Measurements from ENCODE around the gene RAB21.
"Not testable (repeated sequence)": the region's sequence is repeated elsewhere in the genome, so short reads cannot be mapped to it uniquely, and the experiment has no call there.

RAB21 gene

DNA sequence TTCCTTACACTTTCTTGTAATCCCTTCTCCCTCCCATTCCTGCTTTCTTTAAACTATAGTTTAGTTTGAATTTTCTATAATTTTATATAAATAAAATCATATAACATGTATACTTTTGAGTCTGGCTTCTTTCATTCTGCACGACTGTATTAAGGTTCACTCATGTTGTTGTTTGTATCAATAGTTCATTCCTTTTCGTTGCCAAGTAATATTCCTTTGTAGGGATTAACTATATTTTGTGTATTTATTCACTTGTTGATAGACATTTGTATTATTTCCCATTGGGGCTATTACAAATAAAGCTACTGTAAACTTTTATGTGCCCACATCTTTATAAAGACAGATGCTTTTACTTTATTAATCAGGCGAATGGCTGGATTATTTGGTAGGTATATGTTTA, 45.5 kb downstream of the RAB21 start:
- DNase-seq = no peak

DNA sequence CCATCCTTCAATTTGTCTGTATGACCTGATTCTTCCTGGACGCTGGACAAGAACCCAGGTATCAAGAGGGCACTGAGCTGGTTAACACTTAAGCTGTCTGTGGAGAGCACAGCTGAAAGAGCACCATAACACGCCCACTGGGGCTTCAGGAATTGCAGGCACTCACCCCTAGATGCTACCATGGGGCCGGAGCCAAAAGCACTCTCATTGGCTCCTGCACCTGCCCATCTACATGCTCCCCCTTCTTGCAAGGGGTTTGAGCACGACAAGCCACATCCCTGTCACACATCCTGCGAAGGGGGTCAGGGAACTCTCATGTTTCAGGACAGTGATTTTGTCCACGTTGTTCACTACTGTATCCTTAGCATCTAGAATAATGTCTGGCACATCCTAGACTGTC, 49.8 kb downstream of the RAB21 start:
- DNase-seq = no peak

DNA sequence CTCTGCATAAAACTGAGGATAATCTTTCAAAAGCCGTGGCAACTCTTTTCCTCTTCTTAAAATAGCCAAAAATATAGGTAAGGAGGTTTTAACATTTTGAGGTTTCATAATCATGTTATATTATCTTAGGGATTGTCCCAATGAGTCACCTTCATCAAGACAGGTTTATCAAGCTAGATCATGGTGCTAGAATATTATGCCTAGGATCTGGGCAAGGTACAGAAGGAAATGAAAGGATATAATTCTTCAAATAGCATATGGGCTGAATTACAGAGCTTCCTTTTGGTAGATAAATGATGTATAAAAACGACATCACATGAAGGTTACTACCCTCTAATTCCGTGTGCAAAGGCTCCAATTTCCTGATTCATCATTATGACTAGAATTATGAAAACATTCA, 56.3 kb downstream of the RAB21 start:
- no peak for DNase-seq

DNA sequence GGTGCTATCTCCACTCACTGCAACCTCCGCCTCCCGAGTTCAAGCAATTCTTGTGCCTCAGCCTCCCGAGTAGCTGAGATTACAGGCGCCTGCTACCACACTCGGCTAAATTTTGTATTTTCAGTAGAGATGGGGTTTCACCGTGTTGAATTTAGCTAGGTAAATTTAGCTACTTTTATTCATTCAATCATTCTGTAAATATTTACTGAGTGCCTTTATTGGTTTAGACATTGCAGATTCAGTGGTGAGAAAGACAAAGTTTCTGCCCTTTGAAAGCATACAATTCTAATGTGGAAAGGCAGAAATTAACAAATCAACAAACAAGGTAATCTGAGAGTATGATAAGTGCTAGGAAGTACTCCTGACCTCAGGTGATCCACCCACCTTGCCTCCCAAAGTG, 60.6 kb downstream of the RAB21 start:
- DNase-seq = not testable (repeated sequence)

DNA sequence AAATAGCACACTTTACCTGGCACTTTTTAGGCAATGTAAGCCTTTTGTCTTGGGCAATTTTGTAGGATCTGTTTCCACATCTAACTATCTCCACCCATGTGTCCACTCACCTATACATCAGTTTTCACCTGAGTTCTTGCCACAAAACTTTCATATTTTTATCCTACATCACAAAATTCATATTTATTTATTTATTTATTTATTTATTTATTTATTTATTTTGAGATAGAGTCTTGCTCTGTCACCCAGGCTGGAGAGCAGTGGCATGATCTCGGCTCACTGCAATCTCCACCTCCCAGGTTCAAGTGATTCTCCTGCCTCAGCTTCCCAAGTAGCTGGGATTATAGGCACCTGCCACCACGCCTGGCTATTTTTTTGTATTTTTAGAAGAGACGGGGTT, 67.4 kb downstream of the RAB21 start:
- not testable (repeated sequence) for DNase-seq

DNA sequence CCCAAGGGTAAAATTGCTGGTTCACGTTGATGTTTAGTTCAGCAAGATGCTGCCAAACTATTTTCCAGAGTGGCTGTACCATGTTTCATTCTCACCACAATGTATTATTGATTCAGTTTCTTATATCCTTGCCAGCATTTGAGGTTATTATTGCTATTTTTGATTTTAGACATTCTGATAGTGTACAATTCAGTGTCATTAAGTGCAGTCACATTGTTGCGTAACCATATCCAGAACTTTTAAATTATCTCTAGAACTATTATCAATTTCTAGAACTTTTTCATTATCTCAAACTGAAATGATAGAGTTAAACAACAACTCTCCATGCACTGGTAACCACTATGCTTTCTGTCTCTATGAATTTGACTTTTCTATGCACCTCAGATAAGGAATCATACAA, 74.2 kb downstream of the RAB21 start:
- DNase-seq = no peak

DNA sequence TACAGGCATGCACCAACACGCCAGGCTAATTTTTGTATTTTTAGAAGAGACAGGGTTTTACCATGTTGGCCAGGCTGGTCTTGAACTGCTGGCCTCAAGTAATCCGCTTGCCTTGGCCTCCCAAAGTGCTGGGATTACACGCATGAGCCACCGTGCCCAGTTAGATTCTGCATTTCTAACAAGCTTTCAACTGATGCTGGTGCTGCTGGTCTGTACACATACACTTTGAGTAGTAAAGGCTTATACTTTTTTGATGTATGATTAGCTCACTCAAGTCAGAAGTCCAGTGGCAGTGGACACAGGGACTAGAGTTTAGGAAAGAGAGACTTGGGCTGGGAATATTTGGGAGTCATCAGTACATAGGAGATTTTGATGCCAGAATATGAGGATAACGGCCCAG, 82.7 kb downstream of the RAB21 start:
- no peak for DNase-seq

DNA sequence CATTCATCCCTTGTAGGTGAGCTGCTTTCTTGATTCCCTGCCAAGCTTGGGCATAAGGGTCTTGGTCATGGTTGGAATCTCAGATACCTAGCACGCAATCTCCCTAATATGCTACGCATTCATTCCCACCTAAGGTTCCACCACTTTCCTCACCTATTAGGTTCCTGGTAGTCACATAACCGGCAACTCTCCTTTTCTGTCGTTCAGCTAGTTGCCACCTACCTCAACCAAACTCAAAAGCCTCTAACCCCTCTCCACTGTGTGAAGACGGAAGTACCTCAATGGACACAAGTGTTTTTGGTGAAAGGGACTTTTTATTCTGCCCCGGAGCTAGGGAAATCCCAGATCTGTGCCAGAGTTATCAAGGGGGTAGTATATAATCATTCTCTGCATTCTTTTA, 83.6 kb downstream of the RAB21 start:
- no peak for DNase-seq

DNA sequence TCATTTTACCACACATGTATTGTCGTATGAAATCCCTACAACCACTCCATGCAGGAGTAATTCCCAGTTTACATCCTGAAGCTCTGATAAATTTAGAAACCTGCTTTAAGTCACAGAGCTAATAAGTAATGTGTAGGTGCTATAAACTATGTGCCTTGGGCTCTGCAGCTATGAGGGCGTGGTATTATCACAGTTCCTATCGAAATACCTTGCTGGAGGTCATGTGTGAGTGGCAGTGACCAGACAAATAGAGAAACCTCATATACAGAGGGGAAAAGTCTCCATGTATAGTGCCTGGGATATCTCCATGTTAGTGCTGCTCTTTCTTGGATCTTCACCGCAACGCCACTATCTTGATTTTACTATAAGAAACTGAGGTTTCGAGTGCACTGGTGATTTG, 84.0 kb downstream of the RAB21 start:
- DNase-seq = no peak

DNA sequence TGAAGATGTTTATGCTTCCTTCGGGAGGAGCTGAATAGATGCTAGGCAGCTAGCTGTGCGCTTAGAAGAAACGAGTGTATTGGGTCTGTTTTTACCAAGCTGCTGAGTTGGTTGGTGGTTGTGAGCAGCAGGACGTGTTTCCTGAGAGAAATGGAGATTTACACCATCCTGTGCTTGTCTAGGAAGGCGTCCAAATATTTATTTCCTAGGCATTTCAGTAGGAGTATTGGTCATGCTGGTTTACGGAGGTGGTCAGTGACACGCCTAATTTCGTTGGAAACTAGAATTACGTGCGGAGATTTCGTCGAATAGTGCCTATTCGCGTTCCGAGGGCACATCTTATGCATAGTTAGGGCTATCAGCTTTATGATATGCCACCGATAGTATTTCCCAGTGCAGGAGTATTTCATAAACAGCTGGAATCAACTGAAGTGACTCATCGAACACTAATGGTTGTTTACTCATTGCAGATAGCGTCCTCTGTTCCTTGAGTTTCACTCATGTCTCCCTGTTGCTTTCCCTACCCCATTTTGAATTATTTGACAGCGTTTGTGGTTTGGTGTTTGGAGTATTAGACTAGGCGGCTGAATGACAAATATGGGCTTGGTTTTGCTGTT, 85.7 kb downstream of the RAB21 start:
- DNase-seq = no peak

DNA sequence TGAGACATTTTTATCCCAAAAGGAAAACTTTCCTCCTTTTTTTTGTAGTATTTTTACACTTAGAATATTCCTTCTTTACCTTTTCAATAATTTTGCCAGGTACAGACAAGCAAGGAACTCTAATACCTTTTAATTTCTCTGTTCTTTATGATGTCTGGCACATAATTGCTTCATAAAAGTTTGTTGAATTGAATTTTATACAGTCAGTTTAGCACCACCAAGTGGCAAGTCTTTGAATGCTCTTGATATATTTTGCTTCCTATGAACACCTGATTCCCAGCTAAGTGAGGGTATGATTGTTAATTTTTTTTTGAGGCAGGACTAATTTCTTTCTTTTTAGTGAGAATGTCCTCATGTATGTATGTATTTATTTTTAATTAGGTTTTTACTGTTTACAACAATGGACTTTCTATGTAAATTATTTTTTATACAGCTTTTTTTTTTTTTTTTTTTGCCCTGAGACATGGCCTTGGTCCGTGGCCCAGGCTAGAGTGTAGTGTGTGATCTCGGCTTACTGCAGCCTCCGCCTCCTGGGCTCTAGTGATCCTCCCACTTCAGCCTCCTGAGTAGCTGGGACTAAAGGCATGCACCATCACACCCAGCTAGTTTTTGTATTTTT, 91.8 kb downstream of the RAB21 start:
- no peak for DNase-seq

DNA sequence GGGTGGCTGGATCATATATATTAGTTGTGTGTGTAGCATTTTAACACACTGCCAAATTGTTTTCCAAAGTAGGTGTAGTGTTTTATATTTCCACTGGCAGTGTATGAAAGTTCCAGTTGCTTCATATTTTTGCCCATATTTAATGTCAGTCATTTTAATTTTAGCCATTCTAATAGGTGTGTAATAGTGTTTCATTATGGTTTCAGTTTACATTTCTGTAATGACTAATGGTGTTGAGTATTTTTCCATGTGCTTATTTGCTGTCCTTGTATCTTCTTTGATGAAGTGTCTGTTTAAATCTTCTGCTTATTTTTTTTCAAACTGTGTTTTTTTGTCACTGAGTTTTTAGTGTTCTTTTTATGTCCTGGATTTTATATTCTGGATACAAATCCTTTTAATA, 93.5 kb downstream of the RAB21 start:
- no peak for DNase-seq

DNA sequence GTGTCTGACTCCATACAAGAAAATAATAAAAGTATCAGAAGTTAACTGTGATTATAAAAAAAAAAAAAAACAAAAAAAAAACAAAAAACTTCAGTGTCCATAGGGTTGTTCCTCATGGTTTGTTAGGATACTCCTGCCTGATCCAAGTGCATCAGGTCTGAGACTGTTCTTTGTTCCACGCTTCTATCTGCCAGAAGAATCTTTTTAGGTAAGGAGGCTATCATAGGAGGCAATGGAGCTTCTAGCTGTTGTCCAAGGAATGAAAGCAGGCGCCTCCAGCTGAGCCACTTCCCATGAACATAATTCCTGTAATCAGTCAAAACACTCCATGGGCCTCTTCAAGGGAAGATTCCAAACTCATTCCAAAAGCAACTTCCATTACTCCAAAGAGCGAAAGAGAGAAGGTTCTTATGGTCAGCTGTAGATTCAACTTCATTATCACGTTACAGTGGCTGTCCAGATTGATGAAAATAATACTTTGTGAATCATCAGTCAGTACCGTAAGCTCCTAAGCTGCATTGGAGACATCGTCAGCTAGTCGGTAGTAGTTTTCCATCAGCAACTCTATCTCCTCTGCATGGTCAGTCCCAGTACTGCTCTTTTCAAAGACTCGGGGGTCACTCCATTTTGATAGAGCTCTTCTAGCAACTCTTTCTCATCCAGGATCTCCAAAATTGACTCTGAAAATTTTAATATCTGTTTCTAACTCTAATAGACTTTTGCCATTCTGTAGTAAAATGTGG, 94.6 kb downstream of the RAB21 start:
- DNase-seq = no peak

Data from right hindlimb (tissue), 1 donor.